Activated CD4-positive, alpha-beta T cell treated with anti-CD3 and anti-CD28 coated beads, Interleukin-2, amount 50 U/mL, for 1 hour (primary cell): ENCODE results near the gene KIF5B.
"Not testable (repeated sequence)": the region's sequence is repeated elsewhere in the genome, so short reads cannot be mapped to it uniquely, and the experiment has no call there.

ENCODE experiments used
- DNase-seq: peaks from one replicate; pipeline ENCODE4 v3.0.0-alpha.2; 2020

KIF5B gene

DNA sequence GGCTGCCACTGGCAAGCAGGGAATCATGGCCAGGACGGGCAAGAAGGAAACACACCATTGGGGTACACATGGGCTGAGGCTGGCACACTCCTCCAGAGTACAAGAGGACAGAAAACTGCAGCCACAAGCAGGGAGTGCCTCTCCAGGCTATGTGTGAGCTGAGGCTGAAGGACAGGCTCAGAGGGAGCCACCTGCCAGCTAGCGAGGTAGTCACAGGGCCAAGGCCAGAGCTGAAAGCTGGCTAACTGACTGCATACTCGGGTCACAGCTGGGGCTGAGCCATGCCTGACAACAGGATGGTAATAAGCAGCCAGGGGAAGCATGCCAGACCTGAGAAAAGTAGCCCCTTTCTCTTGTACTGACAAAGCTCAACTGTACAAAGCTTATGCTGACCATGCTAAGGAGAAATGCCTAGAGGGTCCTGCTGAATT lies 52.0 kb downstream of the KIF5B start:
- no peak for DNase-seq

DNA sequence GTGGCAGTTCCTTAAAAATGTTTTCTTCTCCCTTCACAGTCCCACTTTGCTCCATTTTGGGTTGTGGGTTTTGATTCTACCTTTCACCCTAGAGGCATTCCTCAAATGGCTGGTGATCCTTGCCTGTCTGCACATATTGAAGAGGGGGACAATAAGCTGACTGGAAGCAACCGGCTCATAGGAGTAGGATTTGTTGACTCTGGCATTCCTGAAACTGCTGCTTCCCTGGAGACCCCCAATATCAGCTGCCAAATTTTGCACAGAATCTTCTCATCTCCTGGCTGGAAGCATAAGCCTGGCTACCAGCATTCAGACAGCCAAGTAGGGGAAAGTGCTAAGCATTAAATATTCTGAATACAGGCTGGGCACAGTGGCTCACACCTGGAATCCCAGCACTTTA lies 53.7 kb downstream of the KIF5B start:
- DNase-seq = no peak

GRCh38 chr10:32000937-32001336 lies 55.3 kb downstream of the KIF5B start:
- DNase-seq = no peak

GRCh38 chr10:31999836-32000235 lies 56.4 kb downstream of the KIF5B start:
- no peak for DNase-seq

DNA sequence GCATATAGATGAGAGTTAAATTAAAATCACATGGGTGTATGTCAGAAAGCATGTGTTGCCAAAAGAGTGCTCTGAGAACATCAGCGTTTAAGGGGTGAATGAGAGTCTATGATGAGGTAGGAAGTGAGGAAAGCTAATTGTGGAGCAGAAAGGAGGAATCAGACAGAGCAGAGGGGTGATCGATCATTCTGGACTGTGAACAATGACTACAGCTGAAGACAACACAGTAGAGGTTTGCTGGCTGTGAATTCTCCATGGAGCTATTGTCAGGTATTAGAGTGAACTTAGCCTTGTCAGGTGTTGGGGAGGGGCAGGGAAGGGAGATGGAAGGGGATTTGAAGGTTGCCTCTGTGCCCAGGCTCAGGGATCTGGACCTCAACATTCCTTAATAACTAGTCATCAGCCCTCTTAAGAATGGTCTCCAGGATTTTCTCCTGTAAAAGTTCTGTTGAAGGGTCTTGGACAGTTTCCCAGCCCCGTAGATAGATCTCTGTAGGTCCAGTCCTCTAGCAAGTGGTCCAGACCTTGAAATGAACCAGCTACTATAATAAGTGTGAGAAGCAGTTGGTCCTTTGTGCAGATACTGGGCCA lies 57.1 kb downstream of the KIF5B start:
- no peak for DNase-seq

DNA sequence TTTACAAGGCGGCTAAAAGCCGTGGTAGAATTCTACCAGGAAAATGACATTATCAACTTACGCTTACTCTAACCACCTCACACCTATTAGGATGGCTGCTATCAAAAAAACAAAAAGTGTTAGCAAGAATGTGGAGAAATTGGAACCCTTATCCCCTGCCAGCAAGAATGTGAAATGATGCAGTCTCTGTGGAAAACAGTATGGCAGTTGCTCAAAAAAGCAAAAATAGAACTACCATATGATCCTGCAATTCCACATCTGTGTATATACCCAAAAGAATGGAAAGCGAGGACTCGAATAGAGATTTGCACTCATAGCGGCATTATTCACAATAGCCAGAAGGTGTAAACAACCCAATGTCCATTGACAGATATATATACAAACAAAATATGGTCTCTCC lies 61.3 kb downstream of the KIF5B start:
- no peak for DNase-seq

GRCh38 chr10:31990937-31991336 lies 65.3 kb downstream of the KIF5B start:
- DNase-seq = no peak

DNA sequence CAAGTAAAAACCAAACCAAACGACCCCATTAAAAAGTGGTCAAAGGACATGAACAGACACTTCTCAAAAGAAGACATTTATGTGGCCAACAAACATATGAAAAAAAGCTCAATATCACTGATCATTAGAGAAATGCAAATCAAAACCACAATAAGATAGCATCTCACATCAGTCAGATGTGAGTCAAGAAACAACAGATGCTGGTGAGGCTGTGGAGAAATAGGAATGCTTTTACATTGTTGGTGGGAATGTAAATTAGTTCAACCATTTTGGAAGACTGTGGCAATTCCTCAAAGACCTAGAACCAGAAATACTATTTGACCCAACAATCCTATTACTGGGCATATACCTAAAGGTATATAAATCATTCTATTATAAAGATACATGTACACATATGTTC lies 68.4 kb downstream of the KIF5B start:
- not testable (repeated sequence) for DNase-seq

GRCh38 chr10:31982111-31982510 lies 74.1 kb downstream of the KIF5B start:
- DNase-seq = no peak

DNA sequence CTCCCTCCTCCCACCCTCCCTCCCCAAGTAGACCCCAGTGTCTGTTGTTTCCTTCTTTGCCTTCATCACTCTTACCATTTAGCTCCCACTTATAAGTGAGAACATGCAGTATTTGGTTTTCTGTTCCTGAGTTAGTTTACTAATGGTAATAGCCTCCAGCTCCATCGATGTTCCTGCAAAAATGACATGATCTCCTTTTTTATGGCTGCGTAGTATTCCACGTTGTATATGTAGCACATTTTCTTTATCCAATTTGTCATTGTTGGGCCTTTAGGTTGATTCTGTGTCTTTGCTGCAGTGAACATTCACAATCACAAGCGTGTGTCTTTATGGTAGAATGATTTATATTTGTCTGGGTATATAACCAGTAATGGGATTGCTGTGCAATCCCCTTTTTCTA lies 75.8 kb downstream of the KIF5B start:
- no peak for DNase-seq

DNA sequence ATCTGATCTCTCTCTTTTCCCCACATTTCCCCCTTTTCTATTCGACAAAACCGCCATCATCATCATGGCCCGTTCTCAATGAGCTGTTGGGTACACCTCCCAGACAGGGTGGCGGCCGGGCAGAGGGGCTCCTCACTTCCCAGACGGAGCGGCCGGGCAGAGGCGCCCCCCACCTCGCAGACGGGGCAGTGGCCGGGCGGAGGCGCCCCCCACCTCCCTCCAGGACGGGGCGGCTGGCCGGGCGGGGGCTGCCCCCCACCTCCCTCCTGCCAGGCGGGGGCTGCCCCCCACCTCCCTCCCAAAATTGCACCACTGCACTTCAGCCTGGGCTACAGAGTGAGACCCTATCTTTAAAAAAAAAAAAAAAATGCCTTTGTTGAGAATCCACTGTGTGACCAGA lies 77.2 kb downstream of the KIF5B start:
- DNase-seq = not testable (repeated sequence)

GRCh38 chr10:31978156-31978483 lies 78.1 kb downstream of the KIF5B start:
- no peak for DNase-seq

- DNase-seq = no peak
Measured at GRCh38 chr10:31977440-31978155, 78.6 kb downstream of the KIF5B start.

- no peak for DNase-seq
Measured at GRCh38 chr10:31975157-31975765, 81.0 kb downstream of the KIF5B start.

GRCh38 chr10:31974434-31975124 lies 81.6 kb downstream of the KIF5B start:
- DNase-seq = no peak

DNA sequence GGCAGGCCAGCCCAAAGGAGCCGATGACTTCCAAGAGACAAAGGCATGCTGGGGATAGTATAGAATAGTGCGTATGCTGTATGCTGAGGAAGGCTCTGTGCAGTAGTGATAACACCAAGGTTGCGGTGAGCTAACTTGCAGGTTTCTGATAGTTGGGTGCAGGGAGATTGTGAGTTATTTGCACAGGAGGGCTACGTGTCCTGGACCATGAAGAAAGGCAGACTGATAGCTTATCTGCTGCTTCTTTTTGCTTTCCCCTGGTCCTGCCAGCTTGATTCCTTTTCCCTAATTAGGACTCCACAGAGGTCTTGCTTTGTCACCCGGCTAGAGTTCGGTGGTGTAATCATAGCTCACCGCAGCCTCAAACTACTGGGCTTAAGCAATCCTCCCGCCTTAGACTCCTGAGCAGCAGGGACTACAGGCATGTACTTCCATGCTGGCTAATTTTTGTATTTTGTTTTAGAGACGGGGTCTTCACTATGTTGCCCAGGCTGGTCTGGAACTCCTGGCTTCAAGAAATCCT lies 83.6 kb downstream of the KIF5B start:
- DNase-seq = no peak

- DNase-seq = not testable (repeated sequence)
Measured at GRCh38 chr10:31969847-31970246, 86.4 kb downstream of the KIF5B start.

DNA sequence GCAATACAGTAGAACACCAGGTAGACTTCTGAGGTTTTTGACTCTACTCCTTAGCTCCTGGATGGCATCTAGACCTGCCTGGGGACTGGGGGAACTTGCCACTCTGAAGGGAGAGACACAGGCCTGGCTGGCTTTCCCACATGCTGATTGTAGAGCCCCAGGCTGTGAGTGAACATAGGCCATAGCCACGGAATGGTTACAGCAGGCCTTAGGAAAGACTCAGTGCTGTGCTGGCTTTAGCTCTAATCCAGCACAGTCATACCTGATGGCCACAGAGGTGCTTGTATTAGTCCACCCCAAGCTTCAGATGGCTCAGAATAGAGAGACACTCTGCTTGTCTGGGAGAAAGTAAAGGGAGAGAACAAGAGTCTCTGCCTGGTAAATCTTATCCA lies 92.6 kb downstream of the KIF5B start:
- DNase-seq = no peak

DNA sequence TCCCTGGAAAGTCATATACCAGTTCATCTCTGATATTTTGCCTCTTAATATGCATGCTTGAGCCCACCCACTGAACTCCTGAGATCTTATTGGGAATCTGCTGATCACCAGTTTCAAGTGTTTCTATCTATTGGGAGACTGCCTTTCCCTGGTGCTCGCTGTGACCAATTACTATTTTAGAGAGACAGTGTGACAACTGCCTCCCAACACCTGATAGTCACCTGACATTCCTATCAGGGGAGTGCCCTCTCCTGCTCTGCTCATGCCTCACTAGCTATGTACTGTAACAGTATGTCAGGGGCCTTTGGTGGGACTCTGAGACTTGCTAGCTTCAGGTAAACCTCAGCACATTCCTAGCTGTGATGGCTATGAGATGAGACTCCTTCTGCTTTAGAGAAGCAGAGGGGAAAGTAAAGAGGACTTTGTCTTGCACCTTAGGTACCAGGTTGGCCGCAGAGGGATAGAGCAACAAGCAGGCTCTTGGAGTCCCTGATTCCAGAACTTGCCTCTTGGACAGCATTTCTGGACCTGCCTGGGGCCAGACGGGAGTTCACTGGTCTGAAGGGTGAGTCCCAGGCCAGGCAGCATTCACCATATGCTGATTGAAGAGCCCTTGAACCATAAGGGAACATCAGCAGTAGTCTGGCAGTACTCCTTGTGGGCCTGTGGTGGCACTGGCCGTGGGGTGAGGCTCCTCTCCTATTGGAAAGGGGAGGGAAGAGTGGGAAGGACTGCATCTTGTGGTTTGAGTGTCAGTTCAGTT lies 93.2 kb downstream of the KIF5B start:
- no peak for DNase-seq

DNA sequence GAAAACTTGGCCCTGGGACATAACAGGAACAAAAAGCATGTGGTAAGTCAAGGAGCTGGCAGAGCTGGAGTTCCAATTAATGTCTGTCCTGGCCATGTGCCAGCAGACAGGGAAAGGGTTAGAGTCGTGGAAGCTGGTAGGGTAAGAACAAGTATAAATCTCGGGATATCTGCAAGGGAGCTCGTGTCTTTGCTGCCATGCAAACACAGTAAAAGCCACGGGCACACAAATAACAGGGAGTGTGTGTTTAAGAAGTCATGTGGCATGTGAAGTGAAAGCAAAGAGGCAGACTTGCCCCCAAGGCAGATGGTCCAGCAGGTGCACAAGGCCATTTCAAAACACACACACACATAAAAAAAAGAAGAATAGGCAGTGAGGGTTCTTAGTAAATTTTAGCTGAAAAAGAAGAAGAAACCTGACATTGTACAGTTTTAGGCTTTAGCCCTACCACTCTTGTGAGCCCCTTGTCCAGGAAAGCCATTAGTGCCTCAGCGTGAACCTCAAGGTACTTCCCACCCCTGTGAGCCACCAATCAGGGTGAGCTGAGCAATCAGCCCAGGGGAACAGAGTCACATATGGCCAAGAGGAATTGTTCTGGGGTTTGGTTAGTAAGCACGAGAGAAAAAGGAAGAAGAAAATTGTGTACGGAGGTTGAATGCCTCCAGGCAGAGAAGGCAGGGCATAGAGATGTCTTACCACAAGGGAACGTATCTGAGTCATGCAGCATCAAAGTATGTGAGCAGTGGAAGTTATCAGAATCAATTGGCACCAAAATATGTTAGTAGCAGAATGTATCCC lies 94.7 kb downstream of the KIF5B start:
- DNase-seq = no peak

GRCh38 chr10:31959461-31960173 lies 96.6 kb downstream of the KIF5B start:
- DNase-seq = no peak
